Loucy (cell line): Measurements from ENCODE around the gene CACNA1H.

ENCODE experiments used
- CTCF ChIP-seq: fragments of 200-600 bp; sonication (generic); conservative IDR thresholded peaks from 2 replicates; pipeline ENCODE4 v1.5.1; 2014; ENCODE audit warnings: mild to moderate bottlenecking, antibody characterized with exemption, low read length
- EZH2phosphoT487 ChIP-seq: fragments of 200-600 bp; IDR thresholded peaks from 2 replicates; pipeline ENCODE4 v1.6.1; 2018; ENCODE audit warnings: antibody characterized with exemption, mild to moderate bottlenecking, moderate library complexity, borderline replicate concordance

DNA sequence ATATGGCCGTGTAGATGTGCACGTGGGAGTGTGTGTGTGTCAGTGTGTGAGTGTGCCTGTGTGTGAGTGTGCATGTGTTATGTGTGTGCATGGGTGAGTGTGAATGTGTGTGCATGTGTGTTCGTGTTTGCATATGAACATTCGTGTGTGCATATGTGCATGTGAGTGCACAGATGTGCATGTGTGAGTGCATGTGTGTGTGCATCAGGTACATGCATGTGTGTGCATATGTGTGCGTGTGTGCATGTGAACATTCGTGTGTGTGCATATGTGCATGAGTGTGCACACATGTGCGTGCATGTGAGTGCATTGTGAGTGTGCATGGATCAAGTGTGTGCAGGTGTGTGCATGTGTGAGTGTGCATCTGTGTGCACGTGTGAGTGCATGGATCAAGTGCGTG lies 85.1 kb downstream of the CACNA1H start:
- TF ChIP-seq CTCF, result no peak
- no peak for TF ChIP-seq EZH2phosphoT487
